GM18907 (cell line): ENCODE results near the gene WNT8B.

Source experiments
- ATAC-seq: cut with Tn5 transposase; IDR thresholded peaks from one replicate; pipeline ENCODE4 v1.9.1; 2021; ENCODE audit warnings: mild to moderate bottlenecking, moderate library complexity; ENCODE audit not compliant: unreplicated experiment

WNT8B gene

GRCh38 chr10:100516847-100517246 is 54.0 kb downstream of the WNT8B start:
- ATAC-seq = no peak

GRCh38 chr10:100518761-100519241 is 56.0 kb downstream of the WNT8B start:
- ATAC-seq = no peak

- ATAC-seq = no peak
These were observed 56.7 kb downstream of the WNT8B start, which contains the start of gene SEC31B for GRCh38 chr10:100519311-100520051. Gene SEC31B (minus strand): TSS chr10:100519861. CDS start chr10:100516952, 2,909 bp downstream.

GRCh38 chr10:100520811-100521210 is 58.0 kb downstream of the WNT8B start:
- ATAC-seq = no peak

- no peak for ATAC-seq
These were observed 59.4 kb downstream of the WNT8B start for GRCh38 chr10:100522107-100522801.

- no peak for ATAC-seq
These were observed 60.1 kb downstream of the WNT8B start for GRCh38 chr10:100522945-100523344.

- no peak for ATAC-seq
These were observed 61.4 kb downstream of the WNT8B start for GRCh38 chr10:100524206-100524605.

GRCh38 chr10:100524638-100525037 is 61.8 kb downstream of the WNT8B start:
- no peak for ATAC-seq

- ATAC-seq = peak; percentile 14
These were observed 65.5 kb downstream of the WNT8B start for GRCh38 chr10:100528123-100528886.

GRCh38 chr10:100528921-100529474 is 66.2 kb downstream of the WNT8B start:
- ATAC-seq = peak; percentile 20

GRCh38 chr10:100529475-100530298 is 66.9 kb downstream of the WNT8B start, which contains the start of gene NDUFB8:
Gene NDUFB8 (minus strand): TSS chr10:100529871. CDS start chr10:100529851, 20 bp downstream.
- ATAC-seq = peak; percentile 59

GRCh38 chr10:100531761-100532160 is 69.0 kb downstream of the WNT8B start:
- ATAC-seq = no peak
